ENCODE measurements around the gene CPTP.
"Not testable (repeated sequence)": the region's sequence is repeated elsewhere in the genome, so short reads cannot be mapped to it uniquely, and the experiment has no call there.

Gene CPTP

GRCh38 chr1:1359308-1359663 is 34.7 kb downstream of the CPTP start:
- no peak for DNase-seq
- peaks cover 22% of the 10 kb centered on the region for H3K27me3 Mint-ChIP-seq
- peaks cover 11% of the 10 kb centered on the region for H3K4me1 Mint-ChIP-seq (ENCODE audit: low read depth)
- H3K4me3 Mint-ChIP-seq: no peak overlapping the region
- no peaks in the 10 kb centered on the region for H3K9me3 Mint-ChIP-seq
- H3K27ac Mint-ChIP-seq: no peak overlapping the region
- no peaks in the 10 kb centered on the region for H3K36me3 Mint-ChIP-seq (ENCODE audit: low read depth)

GRCh38 chr1:1359664-1360468 is 35.3 kb downstream of the CPTP start:
- no peak overlapping the region for H3K27ac Mint-ChIP-seq

GRCh38 chr1:1360506-1361169 is 36.0 kb downstream of the CPTP start:
- no peaks in the 10 kb centered on the region for H3K36me3 Mint-ChIP-seq (ENCODE audit: low read depth)
- H3K4me1 Mint-ChIP-seq (ENCODE audit: low read depth): peaks cover 11% of the 10 kb centered on the region
- DNase-seq: no peak
- no peaks in the 10 kb centered on the region for H3K9me3 Mint-ChIP-seq
- H3K27me3 Mint-ChIP-seq: peaks cover 21% of the 10 kb centered on the region
- H3K27ac Mint-ChIP-seq: no peak overlapping the region
- no peak overlapping the region for H3K4me3 Mint-ChIP-seq

More at GRCh38 chr1:1359664-1360468, 35.3 kb downstream of the CPTP start:
- H3K4me1 Mint-ChIP-seq (ENCODE audit: low read depth): peaks cover 11% of the 10 kb centered on the region
- no peak overlapping the region for H3K4me3 Mint-ChIP-seq
- H3K27me3 Mint-ChIP-seq: peaks cover 21% of the 10 kb centered on the region
- H3K36me3 Mint-ChIP-seq (ENCODE audit: low read depth): no peaks in the 10 kb centered on the region
- H3K9me3 Mint-ChIP-seq: no peaks in the 10 kb centered on the region
- no peak for DNase-seq

GRCh38 chr1:1361233-1361981 is 36.8 kb downstream of the CPTP start:
- H3K36me3 Mint-ChIP-seq (ENCODE audit: low read depth): no peaks in the 10 kb centered on the region
- no peaks in the 10 kb centered on the region for H3K9me3 Mint-ChIP-seq
- H3K4me3 Mint-ChIP-seq: no peak overlapping the region
- no peak for DNase-seq
- H3K4me1 Mint-ChIP-seq (ENCODE audit: low read depth): peaks cover 11% of the 10 kb centered on the region
- no peak overlapping the region for H3K27ac Mint-ChIP-seq
- H3K27me3 Mint-ChIP-seq: peaks cover 21% of the 10 kb centered on the region

GRCh38 chr1:1361982-1362423 is 37.4 kb downstream of the CPTP start:
- Mint-ChIP-seq H3K27ac (no peak overlapping the region), H3K4me3 (no peak overlapping the region), H3K36me3 (ENCODE audit: low read depth) (no peaks in the 10 kb centered on the region), H3K27me3 (peaks cover 18% of the 10 kb centered on the region), H3K4me1 (ENCODE audit: low read depth) (peaks cover 11% of the 10 kb centered on the region), H3K9me3 (no peaks in the 10 kb centered on the region)
- no peak for DNase-seq

- Mint-ChIP-seq H3K9me3 (no peaks in the 10 kb centered on the region), H3K36me3 (ENCODE audit: low read depth) (no peaks in the 10 kb centered on the region), H3K4me1 (ENCODE audit: low read depth) (peaks cover 2% of the 10 kb centered on the region), H3K27me3 (peaks cover 8% of the 10 kb centered on the region), H3K4me3 (no peak overlapping the region), H3K27ac (no peak overlapping the region)
- no peak for DNase-seq
Observed at GRCh38 chr1:1364266-1364665, 39.7 kb downstream of the CPTP start.

GRCh38 chr1:1365875-1366698 is 41.5 kb downstream of the CPTP start:
- Mint-ChIP-seq H3K4me1 (ENCODE audit: low read depth) (peaks cover 2% of the 10 kb centered on the region), H3K27ac (no peak overlapping the region), H3K9me3 (no peaks in the 10 kb centered on the region), H3K4me3 (no peak overlapping the region), H3K36me3 (ENCODE audit: low read depth) (no peaks in the 10 kb centered on the region), H3K27me3 (peaks cover 2% of the 10 kb centered on the region)
- no peak for DNase-seq

- Mint-ChIP-seq H3K4me3 (no peak overlapping the region), H3K27ac (no peak overlapping the region), H3K9me3 (no peaks in the 10 kb centered on the region), H3K36me3 (ENCODE audit: low read depth) (no peaks in the 10 kb centered on the region), H3K27me3 (peaks cover 2% of the 10 kb centered on the region), H3K4me1 (ENCODE audit: low read depth) (peaks cover 8% of the 10 kb centered on the region)
- no peak for DNase-seq
Observed at GRCh38 chr1:1366699-1367066, 42.1 kb downstream of the CPTP start.

- no peak overlapping the region for H3K4me3 Mint-ChIP-seq
- H3K9me3 Mint-ChIP-seq: no peaks in the 10 kb centered on the region
- H3K27ac Mint-ChIP-seq: no peak overlapping the region
- H3K36me3 Mint-ChIP-seq (ENCODE audit: low read depth): peaks cover 2% of the 10 kb centered on the region
- H3K4me1 Mint-ChIP-seq (ENCODE audit: low read depth): peaks cover 13% of the 10 kb centered on the region
- no peaks in the 10 kb centered on the region for H3K27me3 Mint-ChIP-seq
- DNase-seq: no peak
Observed at GRCh38 chr1:1367315-1367714, 42.7 kb downstream of the CPTP start.

GRCh38 chr1:1370094-1370493 is 45.5 kb downstream of the CPTP start:
- H3K4me1 Mint-ChIP-seq (ENCODE audit: low read depth): peaks cover 30% of the 10 kb centered on the region
- peaks cover 22% of the 10 kb centered on the region for H3K36me3 Mint-ChIP-seq (ENCODE audit: low read depth)
- DNase-seq, H3K9me3 Mint-ChIP-seq, H3K27me3 Mint-ChIP-seq, H3K4me3 Mint-ChIP-seq, H3K27ac Mint-ChIP-seq: not testable (repeated sequence)

GRCh38 chr1:1370771-1371300 is 46.2 kb downstream of the CPTP start:
- no peaks in the 10 kb centered on the region for H3K27me3 Mint-ChIP-seq
- H3K27ac Mint-ChIP-seq: no peak overlapping the region
- peaks cover 32% of the 10 kb centered on the region for H3K4me1 Mint-ChIP-seq (ENCODE audit: low read depth)
- no peaks in the 10 kb centered on the region for H3K9me3 Mint-ChIP-seq
- no peak for DNase-seq
- no peak overlapping the region for H3K4me3 Mint-ChIP-seq
- peaks cover 26% of the 10 kb centered on the region for H3K36me3 Mint-ChIP-seq (ENCODE audit: low read depth)

GRCh38 chr1:1371364-1371745 is 46.8 kb downstream of the CPTP start:
- no peaks in the 10 kb centered on the region for H3K27me3 Mint-ChIP-seq
- DNase-seq: no peak
- no peak overlapping the region for H3K4me3 Mint-ChIP-seq
- H3K4me1 Mint-ChIP-seq (ENCODE audit: low read depth): peaks cover 36% of the 10 kb centered on the region
- peaks cover 26% of the 10 kb centered on the region for H3K36me3 Mint-ChIP-seq (ENCODE audit: low read depth)
- H3K9me3 Mint-ChIP-seq: no peaks in the 10 kb centered on the region
- no peak overlapping the region for H3K27ac Mint-ChIP-seq

GRCh38 chr1:1371746-1372711 is 47.4 kb downstream of the CPTP start:
- Mint-ChIP-seq H3K36me3 (ENCODE audit: low read depth) (peaks cover 30% of the 10 kb centered on the region), H3K9me3 (no peaks in the 10 kb centered on the region), H3K4me3 (peak overlapping the region; percentile 60), H3K4me1 (ENCODE audit: low read depth) (peaks cover 39% of the 10 kb centered on the region), H3K27ac (peak overlapping the region; percentile 79), H3K27me3 (no peaks in the 10 kb centered on the region)
- peak; percentile 89 for DNase-seq

All from activated T-cell treated with anti-CD3 and anti-CD28 coated beads, Interleukin-2, amount 50 U/mL, for 24 hours (primary cell).